GM12873 (cell line): ENCODE results near the gene HDAC4.
A peak's percentile ranks its signal among the peaks of the same experiment; 100 is the strongest.

Experiments used
- TF ChIP-seq, protein P1 (sequence below): IDR thresholded peaks from 2 replicates; pipeline ENCODE4 v1.5.1; 2012; ENCODE audit warnings: low read depth, mild to moderate bottlenecking, moderate library complexity, low read length, control low read depth; ENCODE audit not compliant: insufficient read depth; ENCODE audit errors: missing control alignments

The HDAC4 gene

DNA sequence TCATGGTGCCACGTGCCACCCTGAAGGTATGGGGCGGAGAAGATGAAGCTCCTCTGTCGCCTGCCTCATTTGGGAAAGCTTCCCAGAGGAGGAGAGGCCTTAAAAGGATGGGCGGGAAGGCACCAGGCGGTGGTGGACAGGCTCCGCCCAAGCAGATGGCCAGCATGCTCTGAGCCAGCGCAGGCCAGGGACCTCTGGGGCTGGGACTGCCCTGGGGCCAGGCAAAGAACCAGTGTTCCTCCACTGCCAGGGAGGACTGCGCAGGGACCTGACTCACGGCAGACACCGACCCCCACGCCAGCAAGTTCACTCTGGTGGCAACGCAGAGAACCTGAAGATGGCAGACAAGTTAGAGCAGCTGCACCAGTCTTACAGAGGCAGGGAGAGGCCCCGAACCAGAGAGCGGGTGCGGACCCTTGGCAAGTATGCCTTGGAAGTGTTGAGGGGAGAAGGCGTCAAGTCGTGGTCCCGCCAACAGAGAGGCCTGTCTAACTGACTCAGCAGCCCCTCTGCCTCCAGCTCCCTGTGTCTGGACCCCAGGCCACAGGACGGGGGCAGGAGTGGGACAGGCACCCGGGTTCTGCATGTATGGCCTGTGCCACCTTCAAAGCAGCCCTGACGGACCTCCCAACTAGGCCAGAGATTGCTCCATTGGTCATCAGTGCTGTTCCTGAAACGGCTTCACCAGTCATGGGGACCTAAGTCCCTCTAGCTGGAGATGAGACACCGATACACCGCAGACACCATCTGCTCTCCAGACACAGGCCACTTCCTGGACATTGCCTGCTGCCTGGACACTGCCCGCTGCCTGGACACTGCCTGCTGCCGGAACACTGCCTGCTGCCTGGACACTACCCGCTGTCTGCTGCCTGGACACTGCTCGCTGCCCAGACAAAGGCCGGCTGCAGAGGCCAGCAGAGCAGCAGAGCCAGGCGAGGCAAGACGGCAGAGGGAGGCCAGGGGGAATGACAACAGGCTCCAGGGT is 124.7 kb downstream of the HDAC4 start:
- TF ChIP-seq, protein P1, sequence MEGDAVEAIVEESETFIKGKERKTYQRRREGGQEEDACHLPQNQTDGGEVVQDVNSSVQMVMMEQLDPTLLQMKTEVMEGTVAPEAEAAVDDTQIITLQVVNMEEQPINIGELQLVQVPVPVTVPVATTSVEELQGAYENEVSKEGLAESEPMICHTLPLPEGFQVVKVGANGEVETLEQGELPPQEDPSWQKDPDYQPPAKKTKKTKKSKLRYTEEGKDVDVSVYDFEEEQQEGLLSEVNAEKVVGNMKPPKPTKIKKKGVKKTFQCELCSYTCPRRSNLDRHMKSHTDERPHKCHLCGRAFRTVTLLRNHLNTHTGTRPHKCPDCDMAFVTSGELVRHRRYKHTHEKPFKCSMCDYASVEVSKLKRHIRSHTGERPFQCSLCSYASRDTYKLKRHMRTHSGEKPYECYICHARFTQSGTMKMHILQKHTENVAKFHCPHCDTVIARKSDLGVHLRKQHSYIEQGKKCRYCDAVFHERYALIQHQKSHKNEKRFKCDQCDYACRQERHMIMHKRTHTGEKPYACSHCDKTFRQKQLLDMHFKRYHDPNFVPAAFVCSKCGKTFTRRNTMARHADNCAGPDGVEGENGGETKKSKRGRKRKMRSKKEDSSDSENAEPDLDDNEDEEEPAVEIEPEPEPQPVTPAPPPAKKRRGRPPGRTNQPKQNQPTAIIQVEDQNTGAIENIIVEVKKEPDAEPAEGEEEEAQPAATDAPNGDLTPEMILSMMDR, result no peak

DNA sequence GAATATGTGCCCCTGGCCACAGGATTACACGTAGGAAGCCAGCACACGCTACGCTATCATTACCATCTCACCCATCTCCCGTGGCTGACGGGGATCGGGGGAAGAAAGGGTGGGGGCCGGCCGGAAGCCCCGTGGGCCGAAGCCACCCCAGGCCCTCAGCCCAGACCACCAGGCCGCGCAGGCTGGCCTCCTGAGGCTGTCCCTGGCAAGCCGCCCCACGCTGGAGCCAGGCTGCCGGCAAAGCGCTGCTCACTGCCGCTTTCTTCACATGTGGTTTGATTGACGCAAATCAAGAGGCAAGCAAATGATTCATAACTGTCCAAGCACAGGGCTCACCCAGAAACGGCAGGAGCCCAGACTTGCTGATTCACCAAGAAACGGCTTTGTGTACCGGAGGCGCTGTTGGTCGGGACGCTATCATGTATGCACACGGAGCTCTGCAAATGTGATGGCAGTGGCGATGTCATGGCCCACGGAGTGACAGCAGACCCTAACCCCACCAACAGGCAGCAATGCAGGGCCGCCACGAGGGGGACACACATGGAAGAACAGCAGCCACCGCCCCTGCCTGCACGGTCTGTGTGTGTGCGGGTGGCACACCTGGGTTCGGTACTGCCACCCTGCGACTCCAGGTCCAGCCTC is 125.7 kb downstream of the HDAC4 start:
- TF ChIP-seq, protein P1, result peak; percentile 19

DNA sequence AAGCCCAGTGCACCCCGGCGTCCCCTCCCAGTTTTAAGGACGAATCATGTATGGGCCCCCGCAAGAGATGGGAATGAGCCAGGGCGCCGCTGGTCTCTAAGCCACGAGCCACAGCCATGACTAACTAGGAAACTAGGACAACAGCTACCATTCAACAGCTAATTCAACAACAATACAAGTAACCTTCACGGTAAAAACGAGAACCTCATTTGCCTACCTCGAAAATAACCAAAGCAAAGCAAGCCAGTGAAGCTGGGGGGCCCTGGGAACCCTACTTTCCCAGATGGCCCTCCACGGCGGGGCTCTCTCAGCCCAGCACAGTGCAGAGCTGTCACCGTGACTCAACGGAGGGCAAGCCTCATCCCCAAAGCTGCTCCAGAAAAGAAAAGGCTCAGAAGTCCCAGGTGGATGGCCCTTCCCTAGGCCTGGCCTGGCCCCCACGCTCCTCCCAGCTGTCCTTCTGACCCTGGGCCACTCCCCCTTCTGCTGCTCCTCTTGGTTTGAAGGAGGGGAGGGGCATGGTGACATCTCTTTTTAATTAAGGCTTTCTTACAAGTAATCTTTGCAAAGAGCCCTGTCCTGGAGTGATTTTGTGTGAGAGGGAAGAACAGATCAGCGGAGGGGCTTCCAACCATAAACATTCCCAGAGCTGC is 126.3 kb downstream of the HDAC4 start:
- TF ChIP-seq, protein P1, result no peak

DNA sequence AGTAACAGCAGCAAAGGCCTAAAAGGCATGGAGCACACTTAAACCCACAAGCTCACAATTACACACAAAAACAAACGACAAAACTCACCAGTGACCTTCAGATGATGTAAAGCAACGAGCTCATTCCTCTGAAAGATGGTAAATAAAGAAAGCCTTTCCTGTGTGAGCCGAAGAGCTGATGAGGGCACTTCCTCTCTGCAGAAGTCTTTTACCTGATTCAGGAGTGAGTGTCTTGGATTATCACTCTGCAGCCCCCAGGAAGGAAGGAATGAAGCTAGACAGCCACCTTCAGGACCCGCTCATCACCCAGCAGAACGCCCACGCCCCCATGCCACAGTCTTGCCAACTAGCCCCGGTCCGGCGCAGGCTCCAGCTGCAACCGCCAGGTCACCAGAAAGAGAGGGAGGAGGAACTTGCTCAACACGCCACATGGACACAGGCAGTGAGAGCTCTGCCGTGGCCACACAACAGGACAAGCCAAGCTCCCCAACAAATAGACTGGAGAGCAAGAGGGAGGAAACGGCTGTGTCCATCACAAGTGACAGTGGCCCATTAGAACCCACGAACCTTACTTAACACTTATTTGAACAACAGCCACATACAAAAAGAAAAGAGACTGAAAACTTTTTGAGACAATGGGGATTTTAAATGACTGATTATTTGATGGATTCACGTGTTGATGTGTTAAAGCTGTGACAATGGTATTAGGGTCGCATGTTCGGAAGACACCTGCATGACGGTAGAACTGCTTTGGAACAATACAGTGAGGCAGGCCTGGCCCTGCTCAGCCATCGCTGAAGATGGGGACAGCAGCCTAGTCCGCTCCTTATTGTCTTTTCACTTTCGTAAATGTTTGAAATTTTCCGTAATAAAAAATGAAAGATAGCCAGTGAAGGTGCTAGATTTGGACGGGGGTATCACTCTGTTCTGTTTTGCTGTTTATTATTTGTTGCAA is 127.3 kb downstream of the HDAC4 start:
- TF ChIP-seq, protein P1, result no peak

DNA sequence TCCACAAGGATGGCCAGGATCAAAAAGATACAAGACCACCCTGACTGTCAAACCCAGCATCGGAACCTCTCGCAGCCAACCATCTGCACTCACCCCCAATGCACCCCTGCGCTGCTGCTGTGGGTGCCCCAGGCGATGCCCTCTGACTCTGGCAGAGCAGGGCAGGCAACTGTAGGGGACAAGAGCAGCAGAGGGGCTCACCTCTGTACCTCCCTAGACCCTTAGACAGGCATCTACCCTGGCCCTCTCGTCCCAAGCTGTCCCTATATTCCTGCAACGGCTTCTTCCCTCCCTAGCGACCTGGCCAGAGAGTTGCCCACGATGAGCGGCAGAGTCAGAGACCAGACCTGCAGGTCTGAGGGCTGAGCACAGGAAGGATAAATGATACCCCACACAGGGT is 128.2 kb downstream of the HDAC4 start:
- TF ChIP-seq, protein P1, result no peak

DNA sequence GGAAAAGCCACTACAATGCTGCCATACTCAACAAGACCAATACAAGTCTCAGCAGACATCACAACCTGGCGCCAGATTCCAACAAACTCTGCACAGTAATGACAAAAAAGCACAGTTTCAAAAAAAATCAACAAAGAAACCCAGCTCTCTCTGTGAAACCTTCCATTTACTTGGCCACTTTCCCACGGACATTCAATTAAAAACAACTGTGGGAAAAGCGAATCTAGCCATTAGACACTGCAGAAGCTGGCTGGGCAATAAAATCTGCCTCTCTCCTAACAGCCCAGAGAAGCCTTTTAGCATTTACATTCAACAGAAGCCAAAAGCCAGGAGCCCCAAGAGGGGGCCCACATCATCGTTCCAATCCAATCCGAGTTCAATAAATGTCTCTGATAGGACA is 128.9 kb downstream of the HDAC4 start:
- TF ChIP-seq, protein P1, result no peak
